Femur (tissue), 1 donor: ENCODE results near the gene KRTAP29-1.

Experiments
- DNase-seq: peaks from one replicate; pipeline ENCODE4 v3.0.0-alpha.2; 2017

KRTAP29-1 gene

DNA sequence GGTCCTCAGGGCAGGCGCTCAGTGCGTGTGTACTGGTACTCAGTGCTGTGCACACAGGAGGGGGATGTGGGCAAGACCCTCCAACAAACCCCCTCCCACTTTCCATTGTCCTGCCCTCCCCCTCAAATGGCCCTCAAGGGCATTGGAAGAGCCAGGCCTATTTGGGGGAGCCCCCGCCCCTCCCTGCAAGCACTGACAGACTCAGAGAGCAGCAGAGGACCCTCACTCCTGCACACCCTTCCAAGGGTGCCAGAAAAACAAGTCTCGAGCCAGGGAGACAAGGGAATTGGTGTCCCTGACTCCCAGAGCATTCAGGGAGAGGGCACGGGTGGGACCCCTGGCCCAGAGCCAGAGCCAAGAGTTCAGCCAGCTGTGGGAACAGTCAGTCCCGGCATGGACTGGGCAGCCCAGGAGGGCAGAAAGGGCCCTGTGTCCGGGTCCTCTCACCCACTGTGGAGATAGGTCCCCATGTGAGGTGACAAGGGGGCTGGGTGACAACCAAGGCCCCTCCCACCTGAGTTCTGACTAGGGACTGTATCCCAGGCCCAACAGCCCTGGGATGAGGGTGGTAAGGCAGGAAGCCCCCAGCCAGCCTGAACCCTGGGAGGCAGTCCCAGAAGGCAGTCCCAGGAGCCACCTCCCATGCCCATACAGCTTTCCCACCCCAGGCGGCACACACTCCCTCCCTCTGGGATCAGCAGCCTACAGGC lies 24.9 kb upstream of the KRTAP29-1 start:
- DNase-seq = no peak

DNA sequence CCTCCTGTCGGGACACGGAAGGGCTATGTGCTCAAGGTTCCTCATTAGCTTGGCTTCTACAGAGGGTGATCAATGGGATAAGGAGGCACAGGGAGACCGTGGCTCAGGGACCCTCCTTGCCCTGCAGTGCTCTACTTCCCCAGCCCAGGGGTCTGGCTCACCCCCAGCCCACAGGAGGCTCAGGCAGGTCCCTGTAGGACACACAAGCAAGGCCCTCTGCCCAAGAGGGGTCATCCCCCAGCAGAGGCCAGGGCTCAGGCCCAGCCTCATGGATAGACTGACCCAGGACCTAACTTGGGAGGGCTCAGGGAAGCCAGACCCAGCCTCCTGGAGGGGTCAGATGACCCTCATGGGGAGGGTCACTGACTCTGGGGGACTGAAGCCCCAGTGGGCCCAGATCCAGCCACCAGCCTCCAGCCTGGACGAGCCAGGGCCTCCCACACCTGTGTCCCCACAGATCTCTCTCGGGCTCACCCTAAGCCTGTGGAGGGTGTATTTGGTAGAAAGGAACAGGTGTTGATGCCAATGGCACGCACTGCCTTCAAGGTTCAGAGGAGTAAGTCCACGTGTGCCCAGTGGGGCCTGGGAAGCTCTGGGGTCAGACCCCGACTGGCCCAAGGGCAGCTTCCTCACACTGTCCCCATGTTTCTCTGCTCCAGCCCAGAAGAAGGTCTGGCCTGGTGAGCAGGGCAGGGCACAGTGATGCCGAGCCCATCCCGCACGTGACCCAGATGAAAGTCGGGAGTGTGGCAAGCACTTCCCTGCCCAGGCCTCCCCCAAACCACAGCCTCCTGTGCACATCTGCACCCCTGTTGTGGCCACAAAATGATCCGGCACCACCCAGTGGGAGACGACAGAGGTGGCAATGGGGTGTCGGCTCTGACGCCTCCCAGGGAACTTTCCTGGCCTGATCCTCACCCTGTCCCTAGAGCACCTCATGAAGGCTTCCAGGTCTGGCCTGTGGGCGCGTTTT lies 23.8 kb upstream of the KRTAP29-1 start:
- no peak for DNase-seq

DNA sequence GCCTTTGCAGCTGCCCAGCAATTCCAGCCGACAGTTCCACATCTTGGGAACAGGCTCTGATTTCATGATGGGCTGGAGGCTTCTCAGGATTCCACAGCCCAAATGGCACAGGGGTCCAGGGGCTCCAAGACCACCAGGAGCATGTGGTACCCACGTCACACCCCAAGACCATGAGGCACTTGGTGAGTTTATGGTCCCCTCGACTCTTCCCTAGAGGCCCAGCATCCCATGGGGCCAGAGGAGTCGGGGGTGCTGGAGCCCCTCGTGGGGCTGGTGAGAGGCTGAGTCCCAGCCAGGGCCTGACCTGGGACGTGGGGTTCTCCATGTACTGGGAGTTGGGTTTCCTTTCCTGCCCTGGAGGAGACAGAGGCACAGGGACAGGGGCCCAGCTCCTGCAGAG lies 23.0 kb upstream of the KRTAP29-1 start:
- DNase-seq = no peak

DNA sequence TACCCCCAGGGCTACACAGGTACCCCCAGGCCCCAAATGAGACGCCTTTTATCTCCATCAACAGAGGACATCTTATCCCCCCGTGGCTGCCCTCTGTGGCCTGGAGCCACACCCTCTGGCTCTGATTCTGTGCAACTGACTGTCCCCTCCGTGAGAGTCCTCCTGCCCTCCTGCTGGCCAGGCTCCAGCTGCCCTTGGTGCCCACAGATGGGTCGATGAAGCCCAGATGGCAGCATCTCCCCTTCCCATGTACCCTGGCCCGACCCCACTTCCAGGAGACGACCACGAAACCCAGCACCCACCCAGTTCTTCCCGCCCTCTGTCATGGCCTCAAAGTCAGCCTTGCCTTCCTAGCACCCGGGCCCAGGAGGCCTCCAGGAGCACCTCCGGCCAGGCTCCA lies 22.5 kb upstream of the KRTAP29-1 start:
- no peak for DNase-seq

DNA sequence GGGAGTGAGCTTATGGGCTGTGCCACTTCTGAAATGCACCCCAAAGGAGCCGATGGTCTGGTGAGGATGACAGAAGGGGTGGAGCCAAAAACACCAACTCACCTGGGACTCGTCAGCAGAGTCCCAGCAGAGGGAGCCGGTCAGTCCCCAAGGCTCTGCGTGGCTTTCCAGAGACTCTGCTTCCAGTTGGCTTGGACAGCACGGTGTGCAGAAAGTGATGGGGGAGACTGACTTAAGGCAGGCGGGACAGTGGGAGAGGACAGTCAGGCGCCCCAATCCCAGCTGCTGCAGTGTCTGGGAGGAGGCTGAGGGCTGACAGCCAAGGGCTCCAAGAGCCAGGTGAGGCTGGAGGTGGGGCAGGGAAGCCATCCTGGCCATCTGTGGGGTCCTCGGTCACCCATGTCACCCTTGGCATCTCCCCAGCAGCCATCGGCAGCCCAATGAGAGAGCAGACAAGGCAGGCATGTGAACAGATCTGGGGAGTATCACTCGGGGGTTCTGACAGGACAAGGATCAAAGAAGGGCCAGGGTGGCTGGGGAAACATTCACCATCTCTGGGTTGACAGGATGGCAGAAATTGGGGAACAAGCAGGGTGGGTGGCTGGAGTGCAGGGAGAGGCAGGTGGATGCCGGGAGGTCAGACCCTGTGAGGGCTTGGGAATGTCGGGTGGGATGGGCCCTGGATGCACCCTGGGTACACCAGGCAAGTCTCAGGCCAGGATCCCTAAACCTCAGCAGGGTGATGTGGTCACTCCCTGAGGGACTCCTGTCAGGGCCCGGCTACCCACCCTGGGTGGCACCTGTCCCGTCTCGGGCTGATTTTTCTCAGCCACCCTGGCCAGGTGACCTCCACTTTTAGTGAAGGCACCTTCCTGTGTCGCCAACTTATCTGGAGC lies 21.8 kb upstream of the KRTAP29-1 start:
- no peak for DNase-seq

DNA sequence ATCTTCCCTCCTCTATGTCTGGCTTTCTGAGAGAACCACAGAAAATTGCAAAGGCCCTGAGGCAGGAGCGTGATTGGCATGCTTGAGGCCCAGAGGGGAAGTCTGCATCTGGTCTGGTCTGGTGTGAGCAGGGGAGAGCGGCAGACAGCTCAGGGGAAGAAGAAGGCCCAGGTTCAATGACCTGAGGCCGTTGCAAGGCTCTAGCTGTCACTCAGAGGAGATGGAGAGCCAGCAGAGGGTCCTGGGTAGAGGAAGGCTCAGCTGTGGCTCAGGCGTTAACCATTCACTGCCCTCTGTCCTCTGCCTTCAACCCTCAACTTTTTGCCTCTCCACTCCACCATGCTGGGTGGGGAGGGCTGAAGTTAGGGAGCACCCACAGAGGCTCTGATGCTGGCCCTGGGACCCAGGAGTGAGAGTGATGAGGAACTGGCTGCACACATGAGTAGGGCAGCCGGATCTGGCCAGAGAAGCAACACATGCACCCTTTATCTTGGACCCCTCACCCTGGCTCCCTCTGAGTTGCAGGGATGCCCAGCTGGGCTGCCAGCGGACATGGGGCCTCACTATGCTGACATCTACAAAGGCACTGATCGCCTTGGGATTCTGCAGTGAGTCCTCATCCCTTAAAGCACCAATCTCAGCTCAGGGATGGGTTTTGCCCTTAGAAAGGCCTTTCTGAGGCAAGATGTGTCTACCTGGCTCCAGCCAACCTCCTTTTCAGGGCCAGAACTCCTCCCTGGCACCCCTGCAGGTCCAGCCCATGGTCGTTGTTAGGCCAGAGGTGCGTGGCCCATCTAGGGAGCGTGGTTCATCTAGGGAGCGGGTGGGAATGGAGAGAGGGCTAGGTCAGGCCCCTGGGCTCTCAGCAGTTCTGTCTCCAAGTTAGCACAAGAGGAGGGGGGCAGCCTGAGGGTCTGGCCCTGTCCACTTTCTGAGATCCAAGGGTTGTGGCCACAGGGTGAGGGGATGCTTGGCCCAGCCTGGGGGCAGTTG lies 20.5 kb upstream of the KRTAP29-1 start:
- DNase-seq = no peak

DNA sequence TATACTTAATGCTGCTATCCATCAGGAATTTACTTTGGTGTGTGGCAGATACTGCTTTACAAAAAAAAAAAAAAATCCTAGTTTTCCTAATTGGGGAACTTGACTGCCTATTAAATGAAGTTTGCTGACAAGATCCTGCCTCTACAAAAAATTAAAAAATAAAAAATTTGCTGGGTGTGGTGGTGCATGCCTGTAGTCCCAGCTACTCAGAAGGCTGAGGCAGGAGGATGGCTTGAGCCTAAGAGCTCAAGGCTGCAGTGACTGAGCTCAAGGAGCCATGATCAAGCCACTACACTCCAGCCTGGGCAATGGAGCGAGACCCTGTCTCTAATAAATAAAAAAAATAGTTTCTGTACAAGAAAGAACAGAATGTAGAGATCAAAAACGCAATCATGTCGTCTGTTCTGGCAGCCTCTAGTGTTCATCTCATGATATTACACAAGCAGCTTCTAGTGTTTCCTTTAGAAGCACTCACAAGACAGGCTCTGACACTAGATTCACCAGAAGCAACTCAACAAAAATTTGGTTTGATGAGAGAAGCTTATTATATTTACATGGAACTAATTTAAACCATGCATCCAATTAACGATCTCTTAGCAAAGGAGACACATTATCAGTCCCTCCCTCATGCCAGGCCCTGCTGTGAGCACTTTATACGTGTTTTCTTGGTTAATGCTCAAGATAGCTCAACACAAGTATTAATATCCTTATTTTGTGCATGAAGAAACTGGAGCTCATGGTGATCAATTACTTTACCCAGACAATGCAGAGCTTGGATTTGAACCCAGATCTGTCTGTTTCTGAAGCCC lies 19.6 kb upstream of the KRTAP29-1 start:
- no peak for DNase-seq

DNA sequence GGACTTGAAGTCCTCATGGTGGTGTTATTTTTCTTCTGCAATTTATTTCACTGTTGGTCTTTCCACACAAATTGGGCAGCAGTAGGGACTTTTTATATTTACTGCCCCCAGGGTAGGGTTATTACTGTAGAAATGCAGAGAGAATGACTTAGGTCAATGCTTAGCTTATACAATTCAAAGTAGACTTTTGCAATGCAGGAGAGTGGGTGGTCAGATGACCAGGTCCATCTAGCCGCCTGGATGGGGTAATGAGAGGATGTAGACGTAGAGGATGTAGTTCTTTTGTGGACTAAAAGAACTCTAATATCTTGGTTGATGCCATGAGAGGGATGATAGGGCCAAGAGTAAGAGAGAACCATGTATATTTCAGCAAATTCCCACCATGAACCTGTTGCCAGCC lies 15.6 kb upstream of the KRTAP29-1 start:
- DNase-seq = no peak

DNA sequence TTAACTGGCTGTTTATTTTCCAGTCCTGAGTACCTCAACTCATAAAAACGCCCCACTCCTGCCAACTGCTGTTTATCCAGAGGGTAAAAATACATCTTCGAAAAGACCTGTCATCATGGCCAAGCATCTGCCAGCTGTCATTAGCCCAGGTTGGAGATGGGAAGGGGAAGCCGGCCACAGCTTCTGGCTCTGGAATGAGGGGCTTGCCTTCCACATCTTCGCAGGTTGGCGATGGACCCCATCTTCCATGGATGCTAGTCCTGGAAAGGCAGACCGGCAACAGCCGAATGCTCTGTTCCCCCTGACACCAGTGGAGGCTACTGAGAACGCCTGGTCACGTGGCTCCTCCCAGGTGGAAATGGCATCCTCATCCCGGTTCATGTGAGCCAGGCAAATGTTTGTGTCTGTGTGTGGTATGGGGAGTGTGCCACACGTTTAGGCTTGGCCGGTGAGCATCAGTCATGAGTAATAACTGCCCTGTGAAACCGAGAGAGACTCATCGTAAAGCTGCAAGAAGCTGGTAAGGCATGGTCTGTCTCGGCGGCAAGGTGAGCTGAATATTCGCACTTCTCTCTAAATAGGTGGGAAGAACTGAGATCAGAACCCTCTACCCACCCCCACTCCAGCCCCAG lies 13.3 kb upstream of the KRTAP29-1 start:
- DNase-seq = no peak

DNA sequence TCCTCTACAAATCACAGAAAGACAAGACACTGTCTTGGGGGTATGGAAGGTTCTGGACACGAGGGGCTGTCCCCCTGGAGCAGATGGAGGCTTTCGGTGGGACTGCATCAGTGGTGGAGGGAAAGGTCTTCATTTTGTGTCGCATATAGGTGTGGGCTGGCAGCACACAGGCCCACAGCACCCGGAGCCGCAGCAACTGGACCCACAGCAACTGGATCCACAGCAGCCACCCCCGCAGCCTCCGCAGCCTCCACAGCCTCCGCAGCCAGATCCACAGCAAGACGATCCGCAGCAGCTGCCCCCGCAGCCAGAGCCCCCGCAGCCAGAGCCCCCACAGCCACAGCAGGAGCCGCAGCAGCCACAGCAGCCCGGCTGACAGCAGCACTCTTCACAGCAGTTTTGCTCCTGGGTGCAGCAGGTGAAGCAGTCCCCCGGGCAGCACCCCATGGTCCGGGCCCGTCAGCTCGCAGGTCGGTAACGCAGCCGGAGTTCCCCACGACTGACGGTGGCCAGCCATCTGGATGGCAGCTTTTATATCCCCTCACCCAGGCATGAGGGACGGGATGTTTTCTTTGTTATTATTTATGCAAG lies 12.6 kb upstream of the KRTAP29-1 start, which contains the start of gene KRTAP17-1:
KRTAP17-1 (minus strand) TSS at position 507 of the 591 bp plus-strand sequence; CDS start at position 447, 60 bp downstream.
- no peak for DNase-seq

DNA sequence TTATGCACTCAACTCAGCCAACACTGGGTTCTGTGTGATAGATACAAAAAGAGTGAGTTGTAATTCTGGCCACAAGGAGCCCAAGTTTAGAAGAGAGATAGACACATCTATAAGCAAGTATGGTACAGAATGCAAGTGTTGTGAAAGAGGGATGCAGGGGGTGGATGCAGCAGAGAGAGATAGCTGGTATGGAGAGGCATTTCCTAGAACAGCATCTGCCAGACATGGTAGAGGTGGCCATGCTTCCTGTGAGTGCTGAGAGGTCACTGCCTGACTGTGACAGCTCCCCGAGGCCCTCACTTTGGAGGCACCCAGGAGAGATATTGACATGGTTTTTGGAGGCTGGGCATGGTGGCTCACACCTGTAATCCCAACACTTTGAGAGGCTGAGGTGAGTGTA lies 8.5 kb upstream of the KRTAP29-1 start:
- DNase-seq = no peak

DNA sequence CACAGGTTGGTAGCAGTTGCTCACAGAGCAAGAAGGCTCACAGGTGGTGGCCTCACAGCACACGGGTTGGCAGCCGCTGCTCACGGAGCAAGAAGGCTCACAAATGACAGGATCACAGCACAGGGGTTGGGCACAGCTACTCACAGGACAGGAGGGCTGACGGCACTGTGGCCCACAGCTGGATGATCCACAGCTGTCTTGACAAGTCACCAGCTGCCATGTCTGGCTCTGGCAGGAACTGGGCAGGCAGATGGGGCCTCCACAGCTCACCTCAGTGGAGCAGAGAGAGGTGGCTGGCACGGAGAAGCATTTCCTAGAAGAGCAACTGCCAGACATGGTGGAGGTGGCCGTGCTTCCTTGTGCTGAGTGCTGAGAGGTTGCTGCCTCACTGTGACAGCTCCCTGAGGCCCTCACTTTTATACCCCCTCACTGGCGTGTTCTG lies 6.3 kb upstream of the KRTAP29-1 start, which contains the start of gene KRTAP16-1:
KRTAP16-1 (minus strand) TSS at position 392 of the 442 bp plus-strand sequence; CDS start at position 336, 56 bp downstream.
- DNase-seq = no peak

DNA sequence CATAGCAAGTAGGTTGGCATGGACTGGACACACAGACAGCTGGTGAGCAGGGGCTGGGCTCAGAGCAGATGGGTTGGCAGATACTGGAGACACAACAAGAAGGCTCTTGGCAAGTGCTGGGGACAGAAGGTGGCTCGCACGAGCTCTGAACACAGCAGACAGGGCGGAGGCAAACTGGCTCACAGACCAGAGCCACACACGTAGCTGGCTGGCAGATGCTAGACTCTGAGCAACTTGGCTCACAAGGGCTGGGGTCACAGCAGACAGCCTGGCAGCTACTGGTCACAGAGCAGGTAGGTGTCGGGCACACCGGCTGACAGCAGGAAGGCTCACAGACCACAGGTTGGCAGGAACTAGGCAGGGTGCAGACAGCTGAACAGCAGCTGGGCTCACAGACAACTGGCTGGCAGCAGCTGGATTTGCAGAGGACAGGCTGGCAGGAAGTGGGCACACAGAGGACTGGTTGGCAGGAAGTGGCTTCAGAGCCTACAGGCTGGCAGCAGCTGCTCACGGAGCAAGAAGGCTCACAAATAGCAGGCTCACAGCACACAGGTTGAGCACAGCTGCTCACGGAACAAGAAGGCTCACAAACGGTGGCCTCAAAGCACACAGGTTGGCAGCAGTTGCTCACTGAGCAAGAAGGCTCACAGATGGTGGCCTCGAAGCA lies 5.7 kb upstream of the KRTAP29-1 start:
- peak; percentile 80 for DNase-seq

DNA sequence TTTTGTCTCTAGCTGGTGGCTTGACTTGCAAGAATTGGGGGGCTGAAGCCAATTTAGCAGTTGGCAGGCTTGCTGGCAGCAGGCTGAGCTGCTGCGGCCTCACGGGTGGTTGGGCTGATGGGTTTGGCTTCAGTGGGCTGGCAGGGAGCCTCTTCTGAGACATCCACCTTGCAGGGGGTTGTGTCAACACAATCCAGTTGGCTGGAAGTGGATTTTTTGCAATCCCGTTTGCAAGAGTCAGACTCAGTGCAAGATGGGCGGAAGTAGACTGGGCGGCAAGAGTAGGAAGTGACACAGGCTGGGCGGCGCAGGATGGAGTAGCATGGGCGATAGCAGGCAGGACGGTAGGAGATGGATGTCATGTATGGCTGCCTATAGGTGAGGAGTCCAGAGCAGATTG lies 5.0 kb upstream of the KRTAP29-1 start:
- DNase-seq = no peak

DNA sequence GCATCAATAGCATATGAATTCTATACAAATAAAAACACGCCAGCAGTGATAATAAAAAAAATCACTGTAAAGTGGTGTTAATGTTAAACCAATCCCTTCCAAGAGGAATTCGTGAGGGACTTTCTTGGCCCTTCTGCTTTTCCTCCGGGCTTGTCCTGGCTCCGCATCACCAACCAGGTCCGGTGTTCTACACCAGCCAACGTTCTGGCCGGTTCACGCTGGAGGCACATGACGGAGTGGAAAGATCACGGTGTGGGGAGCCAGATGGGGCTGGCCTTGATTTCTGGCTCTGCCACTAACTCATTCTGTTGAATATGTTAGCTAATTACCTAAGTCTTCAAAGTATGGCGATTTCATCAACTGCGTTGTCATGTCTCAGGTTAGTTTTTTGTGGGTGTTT lies 1.4 kb upstream of the KRTAP29-1 start:
- no peak for DNase-seq

DNA sequence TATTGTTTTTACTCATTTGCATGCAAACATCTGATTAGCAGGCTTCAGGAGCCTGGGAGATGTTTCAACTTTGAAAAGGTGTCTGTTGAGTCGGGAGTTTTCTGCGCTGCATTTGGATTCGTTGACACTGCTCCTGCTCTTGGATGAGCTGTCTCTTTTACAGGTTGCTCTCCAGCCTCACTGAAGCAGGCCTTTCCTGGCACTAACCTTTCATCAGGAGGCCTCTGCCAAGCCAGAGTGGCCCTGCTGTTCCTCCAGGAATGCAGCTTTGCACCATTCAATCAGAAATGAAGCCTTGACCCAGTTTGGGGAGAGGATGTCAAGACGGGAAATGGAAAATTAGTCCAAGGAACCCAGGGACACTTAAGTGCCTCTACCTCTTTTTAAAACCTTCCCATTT lies 330 bp upstream of the KRTAP29-1 start:
- no peak for DNase-seq

DNA sequence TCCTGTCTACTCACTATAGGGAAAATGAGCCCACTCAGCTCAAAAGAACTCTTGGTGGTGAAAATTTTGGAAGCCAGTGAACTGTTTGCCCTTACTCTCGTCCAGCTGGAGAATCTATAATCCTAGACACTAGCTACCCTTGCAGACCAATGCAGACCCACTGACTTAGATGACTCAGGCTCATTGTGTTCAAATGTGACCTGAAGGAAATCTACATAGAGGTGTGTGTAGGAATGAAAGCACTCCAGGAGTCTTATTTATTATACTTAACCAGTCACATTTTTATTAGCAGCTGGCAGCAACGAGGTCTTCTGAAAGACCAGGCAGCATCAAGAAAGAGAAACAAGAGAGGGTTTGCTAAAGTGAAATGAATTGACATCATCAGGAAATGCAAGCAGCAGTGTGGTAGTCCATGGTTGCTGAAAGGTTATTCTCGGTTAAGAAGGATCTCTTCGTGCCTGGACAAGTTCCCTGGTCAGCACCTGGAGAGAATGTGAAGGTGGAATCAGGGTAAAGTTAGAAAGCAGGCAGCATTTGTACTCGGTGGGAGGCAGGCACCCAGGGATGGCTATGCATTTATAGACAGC lies 1.4 kb downstream of the KRTAP29-1 start:
- DNase-seq = no peak

DNA sequence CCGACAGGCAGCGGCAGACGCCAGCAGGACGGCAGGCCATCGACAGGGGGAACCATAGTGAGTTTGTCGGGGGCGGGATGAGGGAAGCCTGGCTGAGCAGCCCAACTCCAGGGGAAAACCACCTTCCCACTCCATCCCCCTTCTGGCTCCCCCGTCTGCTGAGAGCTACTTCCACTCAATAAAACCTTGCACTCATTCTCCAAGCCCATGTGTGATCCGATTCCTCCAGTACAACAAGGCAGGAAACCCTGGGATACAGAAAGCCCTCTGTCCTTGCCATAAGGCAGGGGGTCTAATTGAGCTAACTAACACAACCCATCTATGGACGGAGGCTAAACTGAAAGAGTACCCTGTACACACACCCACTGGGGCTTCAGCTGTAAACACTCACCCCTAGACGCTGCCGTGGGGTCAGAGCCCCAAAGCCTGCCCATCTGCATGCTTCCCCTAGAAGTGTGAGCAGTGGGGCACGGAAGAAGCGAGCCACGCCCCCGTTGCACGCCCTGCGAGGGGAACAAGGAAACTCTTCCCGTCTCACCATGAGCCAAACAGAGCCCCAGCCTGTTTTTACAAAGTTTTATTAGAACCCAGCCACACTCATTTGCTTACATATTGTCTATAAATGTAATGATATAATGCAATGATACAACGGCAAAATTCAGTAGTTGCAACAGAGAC lies 4.1 kb downstream of the KRTAP29-1 start:
- no peak for DNase-seq
